Fibroblast of lung (primary cell): Measurements from ENCODE around the gene PGP. TPM values are rescaled to one million over a fixed set of nuclear protein-coding genes. Genes with fewer than 3 reads are reported as not detected.

ENCODE experiments used
- DNase-seq, 2 donors: peaks; one replicate each; pipeline versions ENCODE4 v3.0.0 to v3.0.0-alpha.2; 2010; ENCODE audit warnings: low read depth in 2 of 2
- H2AFZ ChIP-seq: 2 replicates; pipeline ENCODE4 v1.5.1; 2012; ENCODE audit warnings: low read length, control low read depth, inconsistent platforms
- H3K27ac ChIP-seq: 2 replicates; pipeline ENCODE4 v1.5.1; 2011; ENCODE audit warnings: low read length, control low read depth; ENCODE audit not compliant: insufficient read depth
- H3K27me3 ChIP-seq: 2 replicates; pipeline ENCODE4 v1.5.1; 2011; ENCODE audit warnings: mild to moderate bottlenecking, low read length; ENCODE audit not compliant: control insufficient read depth, insufficient read depth
- H3K36me3 ChIP-seq: 2 replicates; pipeline ENCODE4 v1.5.1; 2011; ENCODE audit warnings: low read length; ENCODE audit not compliant: control insufficient read depth, insufficient read depth
- H3K4me1 ChIP-seq: 2 replicates; pipeline ENCODE4 v1.5.1; 2011; ENCODE audit warnings: low read length; ENCODE audit not compliant: control insufficient read depth, insufficient read depth; ENCODE audit errors: extremely low read depth
- H3K4me2 ChIP-seq: 2 replicates; pipeline ENCODE4 v1.5.1; 2011; ENCODE audit warnings: low read length, control low read depth; ENCODE audit not compliant: insufficient read depth; ENCODE audit errors: extremely low read depth
- H3K4me3 ChIP-seq, 4 experiments: fragments of 200-600 bp in 1 of 4; sonication (generic) in 1 of 4; replicated peaks in 1 of 4; 2 replicates each; pipeline ENCODE4 v1.5.1; 2011 to 2016; ENCODE audit warnings: low read length in 4 of 4, low read depth in 3 of 4, mild to moderate bottlenecking in 3 of 4, control low read depth in 2 of 4, inconsistent platforms in 1 of 4, mixed read lengths in 1 of 4; ENCODE audit not compliant: insufficient read depth in 1 of 4; ENCODE audit errors: control extremely low read depth in 1 of 4
- H3K79me2 ChIP-seq: 2 replicates; pipeline ENCODE4 v1.5.1; 2012; ENCODE audit warnings: mild to moderate bottlenecking, low read length, inconsistent platforms; ENCODE audit not compliant: control insufficient read depth, insufficient read depth
- H3K9ac ChIP-seq: 2 replicates; pipeline ENCODE4 v1.5.1; 2011; ENCODE audit warnings: mild to moderate bottlenecking, low read length, control low read depth; ENCODE audit not compliant: insufficient read depth
- H3K9me3 ChIP-seq: 2 replicates; pipeline ENCODE4 v1.5.1; 2012; ENCODE audit warnings: low read depth, low read length; ENCODE audit not compliant: control insufficient read depth, insufficient read depth
- H4K20me1 ChIP-seq: 2 replicates; pipeline ENCODE4 v1.5.1; 2011; ENCODE audit warnings: low read length; ENCODE audit not compliant: control insufficient read depth, insufficient read depth; ENCODE audit errors: extremely low read depth
- CTCF ChIP-seq, 2 donors: IDR thresholded peaks in 1 of 2; conservative IDR thresholded peaks in 1 of 2; 1 replicate in 1 of 2; 2 replicates in 1 of 2; pipeline ENCODE4 v1.5.1; 2011 to 2012; ENCODE audit warnings: low read length in 2 of 2, control low read depth in 1 of 2, inconsistent platforms in 1 of 2, low read depth in 1 of 2, mild to moderate bottlenecking in 1 of 2
- EZH2 ChIP-seq: IDR thresholded peaks from 2 replicates; pipeline ENCODE4 v1.5.1; 2012; ENCODE audit warnings: low read length, control low read depth, mild to moderate bottlenecking; ENCODE audit errors: missing control alignments
- polyA plus RNA-seq, 2 donors: library from polyadenylated mRNA; depleted of rRNA in 1 of 2; stranded (reverse) in 1 of 2; unstranded in 1 of 2; fragments of >200 nt; gene quantifications; 2 replicates each; pipeline ENCODE4 v1.2.1, GENCODE V29; 2011 to 2012; ENCODE audit warnings: missing spikeins in 1 of 2
- total RNA-seq: library from RNA; depleted of rRNA; stranded (reverse); fragments of >200 nt; gene quantifications from 2 replicates; pipeline ENCODE4 v1.2.1, GENCODE V29; 2014

The PGP gene
- total and polyA plus RNA-seq, 2 donors (not counting 1 experiment from before 2014, with no cell fraction given) = 4.2 to 9.6 TPM

- Histone ChIP-seq H2AFZ (no peak overlapping the region), H3K79me2 (peaks cover 18% of the 10 kb centered on the region), H3K4me3 (no peak overlapping the region), H3K27me3 (no peaks in the 10 kb centered on the region), H3K27ac (no peak overlapping the region), H3K9ac (no peak overlapping the region), H3K9me3 (no peaks in the 10 kb centered on the region), H3K36me3 (peaks cover 2% of the 10 kb centered on the region), H3K4me2 (no peak overlapping the region), H4K20me1 (no peaks in the 10 kb centered on the region), H3K4me1 (peaks cover 7% of the 10 kb centered on the region)
- no peak for TF ChIP-seq EZH2
- no peak for TF ChIP-seq CTCF (conservative IDR thresholded peaks at IDR 0.05 in 1 of 2, IDR thresholded peaks at IDR 0.05 in 1 of 2; ENCODE audit: low read depth in 1 of 2, low read length in 2 of 2)
- no peak for DNase-seq
These were observed 1.7 kb upstream of the PGP start for GRCh38 chr16:2216330-2216729.

GRCh38 chr16:2213817-2214718 is 572 bp downstream of the PGP start:
- Histone ChIP-seq H3K4me3 (peak overlapping the region; percentile 52 to 73 (median 66)), H4K20me1 (no peaks in the 10 kb centered on the region), H3K27me3 (no peaks in the 10 kb centered on the region), H3K4me2 (peak overlapping the region; percentile 77), H3K27ac (peak overlapping the region; percentile 69), H3K9me3 (no peaks in the 10 kb centered on the region), H3K36me3 (peaks cover 9% of the 10 kb centered on the region), H3K9ac (peak overlapping the region; percentile 75), H3K4me1 (peaks cover 7% of the 10 kb centered on the region), H3K79me2 (peaks cover 18% of the 10 kb centered on the region), H2AFZ (peak overlapping the region; percentile 81)
- TF ChIP-seq CTCF (conservative IDR thresholded peaks at IDR 0.05 in 1 of 2, IDR thresholded peaks at IDR 0.05 in 1 of 2; ENCODE audit: low read depth in 1 of 2, low read length in 2 of 2) (no peak), EZH2 (no peak)
- DNase-seq = no peak

GRCh38 chr16:2212362-2213324 is 2.0 kb downstream of the PGP start:
- Histone ChIP-seq H3K9ac (no peak overlapping the region), H3K27me3 (no peaks in the 10 kb centered on the region), H3K27ac (no peak overlapping the region), H3K4me1 (peaks cover 7% of the 10 kb centered on the region), H2AFZ (no peak overlapping the region), H4K20me1 (no peaks in the 10 kb centered on the region), H3K9me3 (no peaks in the 10 kb centered on the region), H3K79me2 (peaks cover 18% of the 10 kb centered on the region), H3K4me2 (peak overlapping the region; percentile 77), H3K36me3 (peaks cover 19% of the 10 kb centered on the region), H3K4me3 (peak overlapping the region; percentile 52 to 73 (median 66))
- TF ChIP-seq CTCF (conservative IDR thresholded peaks at IDR 0.05 in 1 of 2, IDR thresholded peaks at IDR 0.05 in 1 of 2; ENCODE audit: low read depth in 1 of 2, low read length in 2 of 2) (no peak), EZH2 (no peak)
- no peak for DNase-seq
